Transverse colon (tissue), 4 donors: ENCODE data around the gene NCMAP. TPM values are rescaled to one million over a fixed set of nuclear protein-coding genes. Genes with fewer than 3 reads are reported as not detected.
A peak's percentile ranks its signal among the peaks of the same experiment; 100 is the strongest.

ENCODE experiments used
- DNase-seq: peaks from one replicate; pipeline ENCODE4 v3.0.0-alpha.2; 2019
- H3K27ac ChIP-seq, 4 donors: fragments of 200-600 bp; sonication (generic); 2 replicates each; pipeline ENCODE4 v1.5.1; 2016 to 2018; ENCODE audit warnings: inconsistent platforms in 4 of 4
- H3K27me3 ChIP-seq: fragments of 200-600 bp; sonication (generic); 2 replicates; pipeline ENCODE4 v1.5.1; 2017; ENCODE audit warnings: inconsistent platforms
- H3K36me3 ChIP-seq, 4 donors: fragments of 200-600 bp; sonication (generic); 2 replicates each; pipeline ENCODE4 v1.5.1; 2017 to 2019; ENCODE audit warnings: inconsistent platforms in 4 of 4
- H3K4me1 ChIP-seq, 4 donors: fragments of 200-600 bp; sonication (generic); 2 replicates each; pipeline ENCODE4 v1.5.1; 2017 to 2020; ENCODE audit warnings: inconsistent platforms in 4 of 4
- H3K4me3 ChIP-seq, 4 donors: fragments of 200-600 bp; sonication (generic); 1 replicate in 1 of 4; 2 replicates in 3 of 4; pipeline versions ENCODE4 v1.5.1 to v1.6.1; 2017 to 2019; ENCODE audit warnings: inconsistent platforms in 4 of 4
- H3K9me3 ChIP-seq, 2 donors: fragments of 200-600 bp; sonication (generic); 2 replicates each; pipeline ENCODE4 v1.5.1; 2017 to 2019; ENCODE audit warnings: inconsistent platforms in 2 of 2
- EP300 ChIP-seq: sonication (generic); formaldehyde crosslinking; IDR thresholded peaks from one replicate; pipeline ENCODE4 v1.6.1; 2017; ENCODE audit warnings: antibody characterized with exemption, low read depth
- POLR2A ChIP-seq: fragments of 450-650 bp; IDR thresholded peaks from one replicate; pipeline ENCODE4 v1.6.1; 2016; ENCODE audit warnings: antibody characterized with exemption, mild to moderate bottlenecking, moderate library complexity
- POLR2AphosphoS5 ChIP-seq, 3 donors: sonication (generic); formaldehyde crosslinking; IDR thresholded peaks; one replicate each; pipeline ENCODE4 v1.6.1; 2016; ENCODE audit warnings: antibody characterized with exemption in 3 of 3
- WGBS, 2 donors: methylation state at CpG; one replicate each; pipeline ENCODE4 v1.1.5; 2018; ENCODE audit warnings: low coverage in 1 of 2; 5-methylcytosine and 5-hydroxymethylcytosine counted together
- in situ Hi-C, 4 donors: fragments of 200-750 bp; cut with MboI; loops; one replicate each; pipeline versions ENCODE4 v1.15.0 to v1.15.1; 2017; ENCODE audit warnings: low sequenced_read_pairs in 3 of 4, low pct_ligation_motif_present in 1 of 4, low pct_unique_long_range_greater_than_20kb in 1 of 4
- intact Hi-C: fragments of 100-400 bp; cut with DNase I; formaldehyde crosslinking; loops from one replicate; pipeline ENCODE4 v1.15.1; 2023; ENCODE audit warnings: low total_unique reads
- total RNA-seq, 4 donors: library from RNA; depleted of rRNA; stranded (reverse); fragments of >200 nt; gene quantifications; one replicate each; pipeline ENCODE4 v1.1.0, GENCODE V29; 2016
- TF ChIP-seq, protein P1 (sequence below), 5 experiments: fragments of 200-600 bp in 3 of 5; fragments of 450-650 bp in 2 of 5; sonication (generic) in 3 of 5; IDR thresholded peaks; 1 replicate in 2 of 5; 2 replicates in 3 of 5; pipeline ENCODE4 v1.5.1; 2016 to 2017; ENCODE audit warnings: antibody characterized with exemption in 5 of 5, inconsistent platforms in 3 of 5, mild to moderate bottlenecking in 2 of 5, moderate library complexity in 1 of 5

Gene NCMAP
- total RNA-seq, 4 donors from 2014 or later: 0.37 to 2.2 (median 1.4) TPM; not detected in 1

DNA sequence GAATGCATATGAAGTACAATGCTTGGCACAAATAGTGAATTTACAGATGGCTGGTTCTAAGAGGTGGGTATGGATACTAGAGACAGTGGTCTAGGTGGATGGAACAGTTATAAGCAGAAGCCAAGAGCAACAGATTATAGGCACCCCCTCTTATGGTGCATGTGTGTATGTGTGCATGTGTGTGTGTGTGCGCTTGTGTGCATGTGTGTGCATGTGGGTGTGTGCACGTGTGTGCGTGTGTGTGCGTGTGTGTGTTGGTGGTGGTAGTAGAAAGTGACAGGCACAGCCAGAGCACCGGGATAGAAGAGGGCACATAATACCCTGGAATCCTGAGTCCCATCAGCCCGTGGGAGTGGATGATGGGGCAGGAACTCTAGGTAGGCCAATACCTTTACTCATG is 1.3 kb downstream of the NCMAP start:
- Histone ChIP-seq H3K9me3 (no peaks in the 10 kb centered on the region), H3K27me3 (peaks cover 33% of the 10 kb centered on the region), H3K27ac (peak overlapping the region in 1 of 4 donors; percentile 11), H3K36me3 (no peaks in the 10 kb centered on the region), H3K4me1 (peaks cover 0 to 16% (median 6%) of the 10 kb centered on the region in 4 donors), H3K4me3 (no peak overlapping the region)
- WGBS, 2 donors: 91% methylated on average over 6 of the region's 6 CpGs; no CpG with 5 or more reads in 1 of the 2 donors
- in situ Hi-C loops (no loop called here), intact Hi-C loops (no loop called here)
- TF ChIP-seq POLR2AphosphoS5 (IDR thresholded peaks at IDR 0.05): no peak
- TF ChIP-seq POLR2A: no peak
- TF ChIP-seq EP300: no peak
- TF ChIP-seq, protein P1, sequence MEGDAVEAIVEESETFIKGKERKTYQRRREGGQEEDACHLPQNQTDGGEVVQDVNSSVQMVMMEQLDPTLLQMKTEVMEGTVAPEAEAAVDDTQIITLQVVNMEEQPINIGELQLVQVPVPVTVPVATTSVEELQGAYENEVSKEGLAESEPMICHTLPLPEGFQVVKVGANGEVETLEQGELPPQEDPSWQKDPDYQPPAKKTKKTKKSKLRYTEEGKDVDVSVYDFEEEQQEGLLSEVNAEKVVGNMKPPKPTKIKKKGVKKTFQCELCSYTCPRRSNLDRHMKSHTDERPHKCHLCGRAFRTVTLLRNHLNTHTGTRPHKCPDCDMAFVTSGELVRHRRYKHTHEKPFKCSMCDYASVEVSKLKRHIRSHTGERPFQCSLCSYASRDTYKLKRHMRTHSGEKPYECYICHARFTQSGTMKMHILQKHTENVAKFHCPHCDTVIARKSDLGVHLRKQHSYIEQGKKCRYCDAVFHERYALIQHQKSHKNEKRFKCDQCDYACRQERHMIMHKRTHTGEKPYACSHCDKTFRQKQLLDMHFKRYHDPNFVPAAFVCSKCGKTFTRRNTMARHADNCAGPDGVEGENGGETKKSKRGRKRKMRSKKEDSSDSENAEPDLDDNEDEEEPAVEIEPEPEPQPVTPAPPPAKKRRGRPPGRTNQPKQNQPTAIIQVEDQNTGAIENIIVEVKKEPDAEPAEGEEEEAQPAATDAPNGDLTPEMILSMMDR (IDR thresholded peaks at IDR 0.05): no peak
- no peak for DNase-seq

DNA sequence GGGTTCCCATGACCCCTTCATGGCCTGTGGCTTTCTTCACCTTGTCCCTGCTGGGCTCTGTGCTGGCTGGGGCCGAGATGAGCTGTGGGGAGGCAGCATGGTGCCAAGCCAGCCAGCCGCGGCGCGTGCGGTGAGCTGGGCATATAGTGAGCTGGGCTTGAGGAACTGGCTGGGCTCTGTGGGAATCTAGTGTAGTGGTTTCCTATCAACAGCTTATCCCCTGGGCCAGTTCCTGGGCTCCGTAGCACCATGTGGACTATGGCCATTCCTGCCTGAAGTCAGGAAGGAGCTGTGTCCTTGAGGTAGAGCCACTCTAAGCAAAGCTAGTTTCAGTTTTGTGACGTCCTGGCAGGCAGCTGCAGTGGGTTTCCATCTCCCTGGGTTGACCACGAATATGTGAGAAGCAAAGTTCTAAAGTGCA is 1.8 kb downstream of the NCMAP start:
- 75% methylated on average over 9 of the region's 9 CpGs; no CpG with 5 or more reads in 1 of the 2 donors for WGBS, 2 donors
- in situ Hi-C loops: no loop called here
- H3K4me3 ChIP-seq: no peak overlapping the region

DNA sequence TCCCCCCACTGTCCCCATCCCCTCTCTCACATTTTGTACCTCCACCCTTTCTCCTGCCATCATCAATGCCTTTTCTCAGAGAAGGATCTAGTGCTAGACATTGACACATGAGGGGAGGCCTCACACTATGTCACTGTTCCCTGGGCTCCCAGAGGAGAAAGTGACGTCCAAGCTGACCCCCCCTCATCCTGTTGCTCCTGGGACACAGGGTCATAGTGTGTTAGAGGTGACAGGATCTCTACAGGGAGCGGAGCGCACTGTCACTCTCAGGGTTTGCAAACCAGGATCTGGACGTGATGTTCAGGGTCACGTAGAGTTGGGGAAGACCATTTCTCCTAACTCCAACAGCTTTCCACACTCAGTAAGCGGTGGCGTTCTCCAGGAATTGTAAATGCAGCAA is 2.6 kb downstream of the NCMAP start:
- Histone ChIP-seq H3K27ac (no peak overlapping the region), H3K4me3 (no peak overlapping the region), H3K4me1 (peaks cover 0 to 13% (median 6%) of the 10 kb centered on the region in 4 donors), H3K27me3 (peaks cover 33% of the 10 kb centered on the region), H3K36me3 (no peaks in the 10 kb centered on the region), H3K9me3 (no peaks in the 10 kb centered on the region)
- 86 to 92% methylated on average over 4 to 7 of the region's 7 CpGs for WGBS, 2 donors
- DNase-seq: no peak
- intact Hi-C loops: no loop called here
- TF ChIP-seq POLR2AphosphoS5 (IDR thresholded peaks at IDR 0.05) (no peak), POLR2A (no peak), EP300 (no peak)
- TF ChIP-seq, protein P1 (IDR thresholded peaks at IDR 0.05): no peak
- in situ Hi-C loops: no loop called here

More for the DNA sequence above, 1.8 kb downstream of the NCMAP start:
- intact Hi-C loops: no loop called here
- Histone ChIP-seq H3K9me3 (no peaks in the 10 kb centered on the region), H3K27ac (peak overlapping the region in 1 of 4 donors; percentile 11), H3K36me3 (no peaks in the 10 kb centered on the region), H3K27me3 (peaks cover 33% of the 10 kb centered on the region), H3K4me1 (peaks cover 0 to 13% (median 6%) of the 10 kb centered on the region in 4 donors)
- TF ChIP-seq POLR2A (no peak), EP300 (no peak), POLR2AphosphoS5 (IDR thresholded peaks at IDR 0.05) (no peak)
- TF ChIP-seq, protein P1 (IDR thresholded peaks at IDR 0.05): no peak
- peak; percentile 44 for DNase-seq

DNA sequence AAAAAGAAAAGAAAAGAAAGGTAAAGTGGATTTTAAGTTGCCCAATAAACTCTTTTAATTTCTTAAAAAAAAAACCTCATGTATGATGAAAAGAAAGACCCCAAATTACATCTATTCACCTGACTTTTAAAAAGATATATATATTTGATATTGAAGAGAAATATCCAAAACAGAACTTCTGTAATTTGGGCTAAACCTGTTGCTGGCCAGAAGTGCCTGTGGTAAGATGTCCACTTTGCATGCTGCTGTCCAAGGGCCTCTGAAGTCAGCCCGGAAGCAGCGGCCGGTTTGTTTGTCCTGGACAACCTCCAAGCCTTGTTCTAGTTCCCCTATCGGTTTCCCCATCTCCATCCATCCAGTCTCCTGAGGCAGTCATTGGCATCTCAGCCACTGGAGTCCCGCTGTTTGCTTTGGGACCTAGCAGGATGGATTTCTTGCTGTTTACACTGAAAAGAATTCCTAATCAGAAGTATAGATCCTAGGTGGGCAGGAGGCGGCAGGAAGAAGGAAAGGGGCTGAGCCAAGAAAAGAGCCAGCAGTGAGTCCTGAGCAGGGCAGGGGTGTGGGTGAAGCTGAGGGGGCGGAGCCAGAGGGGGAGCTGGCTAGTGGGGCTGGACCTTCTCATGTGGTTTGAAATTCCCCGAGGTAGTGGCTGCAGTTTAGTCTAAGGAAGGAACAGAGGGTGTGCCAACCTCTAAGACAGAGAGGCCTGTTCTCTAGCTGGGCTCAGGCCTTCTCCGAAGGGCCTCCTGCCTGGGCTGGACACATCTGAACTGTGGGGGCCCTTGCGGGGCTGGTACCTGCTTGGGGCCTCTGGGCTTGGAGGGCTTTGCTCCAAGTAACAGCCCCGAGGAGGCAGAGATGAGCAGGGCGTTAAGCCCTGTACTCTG is 3.3 kb downstream of the NCMAP start:
- H3K36me3 ChIP-seq: no peaks in the 10 kb centered on the region
- intact Hi-C loops (no loop called here), in situ Hi-C loops (no loop called here)
- WGBS, 2 donors: 17 to 50% methylated on average over 5 to 12 of the region's 12 CpGs
- no peak overlapping the region for H3K4me3 ChIP-seq
- peak; percentile 47 for DNase-seq
- peaks cover 0 to 13% (median 6%) of the 10 kb centered on the region in 4 donors for H3K4me1 ChIP-seq
- H3K27ac ChIP-seq: no peak overlapping the region
- peaks cover 33% of the 10 kb centered on the region for H3K27me3 ChIP-seq
- no peak for TF ChIP-seq POLR2AphosphoS5 (IDR thresholded peaks at IDR 0.05)
- TF ChIP-seq, protein P1 (IDR thresholded peaks at IDR 0.05): no peak
- no peak for TF ChIP-seq EP300
- TF ChIP-seq POLR2A: no peak
- H3K9me3 ChIP-seq: no peaks in the 10 kb centered on the region
